Liver (tissue), 9 donors: Measurements from ENCODE around the gene RALB. TPM values are rescaled to one million over a fixed set of nuclear protein-coding genes. Genes with fewer than 3 reads are reported as not detected.

Source experiments
- DNase-seq: peaks from one replicate; pipeline ENCODE4 v3.0.0-alpha.2; 2017; ENCODE audit warnings: low spot score
- H3K27ac ChIP-seq, 2 donors: one replicate each; pipeline ENCODE4 v1.7.0; 2013; ENCODE audit warnings: inconsistent platforms in 2 of 2, low read length in 2 of 2, control low read depth in 1 of 2, low read depth in 1 of 2, mild to moderate bottlenecking in 1 of 2
- H3K27me3 ChIP-seq, 4 donors: one replicate each; pipeline versions ENCODE4 v1.6.1 to v1.7.0; 2013; ENCODE audit warnings: low read length in 3 of 4, inconsistent platforms in 1 of 4, mild to moderate bottlenecking in 1 of 4, moderate library complexity in 1 of 4; ENCODE audit not compliant: control insufficient read depth in 4 of 4, insufficient read depth in 4 of 4
- H3K36me3 ChIP-seq, 4 donors: one replicate each; pipeline versions ENCODE4 v1.6.1 to v1.7.0; 2013; ENCODE audit warnings: low read length in 3 of 4, mild to moderate bottlenecking in 3 of 4, low read depth in 1 of 4, moderate library complexity in 1 of 4; ENCODE audit not compliant: control insufficient read depth in 4 of 4, insufficient read depth in 3 of 4
- H3K4me1 ChIP-seq, 4 donors: one replicate each; pipeline versions ENCODE4 v1.6.1 to v1.7.0; 2013; ENCODE audit warnings: low read length in 3 of 4, mild to moderate bottlenecking in 3 of 4, moderate library complexity in 1 of 4; ENCODE audit not compliant: control insufficient read depth in 4 of 4, insufficient read depth in 4 of 4
- H3K4me3 ChIP-seq, 3 donors: one replicate each; pipeline versions ENCODE4 v1.6.1 to v1.7.0; 2013; ENCODE audit warnings: low read length in 3 of 3, control low read depth in 1 of 3, low read depth in 1 of 3, mild to moderate bottlenecking in 1 of 3
- H3K9ac ChIP-seq, 2 donors: one replicate each; pipeline ENCODE4 v1.7.0; 2013; ENCODE audit warnings: low read length in 2 of 2, mild to moderate bottlenecking in 2 of 2, moderate library complexity in 2 of 2, control low read depth in 1 of 2, low read depth in 1 of 2
- H3K9me3 ChIP-seq, 4 donors: one replicate each; pipeline versions ENCODE4 v1.6.1 to v1.7.0; 2013; ENCODE audit warnings: low read length in 3 of 4; ENCODE audit not compliant: control insufficient read depth in 4 of 4
- ATF3 ChIP-seq: IDR thresholded peaks from 2 replicates; pipeline ENCODE4 v1.6.1; 2016; ENCODE audit warnings: antibody characterized with exemption
- CTCF ChIP-seq: fragments of 150-350 bp; IDR thresholded peaks from 2 replicates; pipeline ENCODE4 v1.5.1; 2017; ENCODE audit warnings: improper control_type of control experiment, low read depth, low read length; ENCODE audit not compliant: missing input control
- EGR1 ChIP-seq, 2 donors: IDR thresholded peaks; 2 replicates each; pipeline ENCODE4 v1.6.1; 2016 to 2018; ENCODE audit warnings: antibody characterized with exemption in 2 of 2, low read depth in 2 of 2
- FOXA1 ChIP-seq: IDR thresholded peaks from 2 replicates; pipeline ENCODE4 v1.6.1; 2016; ENCODE audit warnings: antibody characterized with exemption
- FOXA2 ChIP-seq: IDR thresholded peaks from 2 replicates; pipeline ENCODE4 v1.6.1; 2016; ENCODE audit warnings: antibody characterized with exemption
- GABPA ChIP-seq, 2 donors: IDR thresholded peaks in 1 of 2; conservative IDR thresholded peaks in 1 of 2; 2 replicates each; pipeline ENCODE4 v1.6.1; 2016; ENCODE audit warnings: antibody characterized with exemption in 2 of 2, mild to moderate bottlenecking in 1 of 2, moderate library complexity in 1 of 2
- HNF4A ChIP-seq, 2 donors: conservative IDR thresholded peaks; 2 replicates each; pipeline ENCODE4 v1.6.1; 2016; ENCODE audit warnings: antibody characterized with exemption in 2 of 2, mild to moderate bottlenecking in 2 of 2
- HNF4G ChIP-seq: IDR thresholded peaks from 2 replicates; pipeline ENCODE4 v1.6.1; 2016; ENCODE audit warnings: antibody characterized with exemption
- JUND ChIP-seq, 2 donors: IDR thresholded peaks; 2 replicates each; pipeline ENCODE4 v1.6.1; 2016; ENCODE audit warnings: antibody characterized with exemption in 2 of 2
- NR2F2 ChIP-seq: IDR thresholded peaks from 2 replicates; pipeline ENCODE4 v1.6.1; 2016; ENCODE audit warnings: antibody characterized with exemption
- RAD21 ChIP-seq, 2 donors: IDR thresholded peaks; 2 replicates each; pipeline ENCODE4 v1.6.1; 2016; ENCODE audit warnings: antibody characterized with exemption in 2 of 2, mild to moderate bottlenecking in 2 of 2
- REST ChIP-seq: IDR thresholded peaks from 2 replicates; pipeline ENCODE4 v1.6.1; 2016; ENCODE audit warnings: antibody characterized with exemption, mild to moderate bottlenecking
- RXRA ChIP-seq, 2 donors: IDR thresholded peaks; 2 replicates each; pipeline ENCODE4 v1.6.1; 2017 to 2018; ENCODE audit warnings: antibody characterized with exemption in 2 of 2, mild to moderate bottlenecking in 1 of 2
- SP1 ChIP-seq: IDR thresholded peaks from 2 replicates; pipeline ENCODE4 v1.6.1; 2018; ENCODE audit warnings: antibody characterized with exemption, mild to moderate bottlenecking
- TAF1 ChIP-seq: conservative IDR thresholded peaks from 2 replicates; pipeline ENCODE4 v1.6.1; 2016; ENCODE audit warnings: antibody characterized with exemption, mild to moderate bottlenecking
- YY1 ChIP-seq: IDR thresholded peaks from 2 replicates; pipeline ENCODE4 v1.6.1; 2016; ENCODE audit warnings: antibody characterized with exemption, mild to moderate bottlenecking
- WGBS: extraction: QIAGEN DNeasy Blood & Tissue Kit; methylation state at CpG from one replicate; pipeline ENCODE4 v1.1.7; 2013; 5-methylcytosine and 5-hydroxymethylcytosine counted together
- polyA plus RNA-seq, 2 donors: library from polyadenylated mRNA; stranded (reverse) in 1 of 2; unstranded in 1 of 2; fragments of 200-250 nt in 1 of 2; fragments of >200 nt in 1 of 2; fragmentation: Nextera tagmentation in 1 of 2; extraction: Ambion mirVana in 1 of 2; gene quantifications; one replicate each; pipeline versions ENCODE4 v1.2.1 to v1.2.3, GENCODE V29; 2013 to 2015
- total RNA-seq, 2 donors: library from RNA; depleted of rRNA; stranded (reverse); fragments of >200 nt; gene quantifications; one replicate each; pipeline ENCODE4 v1.2.3, GENCODE V29; 2014
- TF ChIP-seq, protein P1 (sequence below): IDR thresholded peaks from 2 replicates; pipeline ENCODE4 v1.6.1; 2016; ENCODE audit warnings: antibody characterized with exemption
- TF ChIP-seq, protein P2 (sequence below): IDR thresholded peaks from 2 replicates; pipeline ENCODE4 v1.6.1; 2016; ENCODE audit warnings: antibody characterized with exemption
- donor health status: healthy.
- donor health status: healthy.
- donor health status: healthy.
- donor health status: healthy.
- donor health status: healthy.

The RALB gene, protein sequence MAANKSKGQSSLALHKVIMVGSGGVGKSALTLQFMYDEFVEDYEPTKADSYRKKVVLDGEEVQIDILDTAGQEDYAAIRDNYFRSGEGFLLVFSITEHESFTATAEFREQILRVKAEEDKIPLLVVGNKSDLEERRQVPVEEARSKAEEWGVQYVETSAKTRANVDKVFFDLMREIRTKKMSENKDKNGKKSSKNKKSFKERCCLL
- total RNA-seq (10 to 100 TPM; 19.7 to 20.6 TPM), polyA plus RNA-seq (10 to 100 TPM; 11.1 to 26.4 TPM)

- H3K4me3 ChIP-seq, result peak within 1 kb of the TSS; percentile 79 to 91 (median 91)
- H3K36me3 ChIP-seq, result no peaks in the 10 kb centered on the region
- peak; percentile 95 for DNase-seq
- H3K4me1 ChIP-seq, result peaks cover 0 to 16% (median 11%) of the 10 kb centered on the region in 4 donors
- 1% methylated on average over 71 of the region's 71 CpGs for WGBS
- peak within 1 kb of the TSS; percentile 37 to 67 for H3K9ac ChIP-seq
- H3K27ac ChIP-seq, result peak within 1 kb of the TSS; percentile 81 to 83
- TF ChIP-seq, protein P1, sequence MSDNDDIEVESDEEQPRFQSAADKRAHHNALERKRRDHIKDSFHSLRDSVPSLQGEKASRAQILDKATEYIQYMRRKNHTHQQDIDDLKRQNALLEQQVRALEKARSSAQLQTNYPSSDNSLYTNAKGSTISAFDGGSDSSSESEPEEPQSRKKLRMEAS, result peak; percentile 64
- TF ChIP-seq ATF3 (no peak), NR2F2 (peak; percentile 31), SP1 (peak; percentile 84), FOXA2 (no peak), RXRA (IDR thresholded peaks at IDR 0.05) (peak in 1 of 2 donors; percentile 24), TAF1 (no peak), HNF4G (no peak), EGR1 (IDR thresholded peaks at IDR 0.05; ENCODE audit: low read depth in 2 of 2) (peak in 1 of 2 donors; percentile 47), FOXA1 (no peak), RAD21 (IDR thresholded peaks at IDR 0.05) (no peak), CTCF (no peak), HNF4A (conservative IDR thresholded peaks at IDR 0.05) (peak in 1 of 2 donors; percentile 26), REST (no peak), YY1 (peak; percentile 37), JUND (IDR thresholded peaks at IDR 0.05) (no peak), GABPA (IDR thresholded peaks at IDR 0.05 in 1 of 2, conservative IDR thresholded peaks at IDR 0.05 in 1 of 2) (peak in 1 of 2 donors; percentile 69)
- TF ChIP-seq, protein P2, sequence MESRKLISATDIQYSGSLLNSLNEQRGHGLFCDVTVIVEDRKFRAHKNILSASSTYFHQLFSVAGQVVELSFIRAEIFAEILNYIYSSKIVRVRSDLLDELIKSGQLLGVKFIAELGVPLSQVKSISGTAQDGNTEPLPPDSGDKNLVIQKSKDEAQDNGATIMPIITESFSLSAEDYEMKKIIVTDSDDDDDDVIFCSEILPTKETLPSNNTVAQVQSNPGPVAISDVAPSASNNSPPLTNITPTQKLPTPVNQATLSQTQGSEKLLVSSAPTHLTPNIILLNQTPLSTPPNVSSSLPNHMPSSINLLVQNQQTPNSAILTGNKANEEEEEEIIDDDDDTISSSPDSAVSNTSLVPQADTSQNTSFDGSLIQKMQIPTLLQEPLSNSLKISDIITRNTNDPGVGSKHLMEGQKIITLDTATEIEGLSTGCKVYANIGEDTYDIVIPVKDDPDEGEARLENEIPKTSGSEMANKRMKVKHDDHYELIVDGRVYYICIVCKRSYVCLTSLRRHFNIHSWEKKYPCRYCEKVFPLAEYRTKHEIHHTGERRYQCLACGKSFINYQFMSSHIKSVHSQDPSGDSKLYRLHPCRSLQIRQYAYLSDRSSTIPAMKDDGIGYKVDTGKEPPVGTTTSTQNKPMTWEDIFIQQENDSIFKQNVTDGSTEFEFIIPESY, result no peak
- H3K9me3 ChIP-seq, result no peaks in the 10 kb centered on the region
- H3K27me3 ChIP-seq, result no peaks in the 10 kb centered on the region
These were observed at the start of gene RALB for GRCh38 chr2:120252225-120253020. Gene RALB, plus strand, starts transcription at chr2:120252852. Its CDS starts 25,813 bp downstream, at chr2:120278665.
